Psoas muscle (tissue), 8 donors: ENCODE data around the gene WDSUB1. TPM values are rescaled to one million over a fixed set of nuclear protein-coding genes. Genes with fewer than 3 reads are reported as not detected.

Source experiments
- ATAC-seq, 4 donors: fragments of 200-7000 bp; cut with Tn5 transposase; one replicate each; pipeline ENCODE4 v1.9.1; 2020; ENCODE audit warnings: moderate library complexity in 3 of 4, mild to moderate bottlenecking in 2 of 4
- DNase-seq, 2 donors: peaks; one replicate each; pipeline ENCODE4 v3.0.0-alpha.2; 2020
- H3K27ac ChIP-seq: fragments of 200-600 bp; one replicate; pipeline ENCODE4 v1.8.0; 2022
- H3K27me3 ChIP-seq, 3 donors: fragments of 200-600 bp in 1 of 3; one replicate each; pipeline versions ENCODE4 v1.6.1 to v1.8.0; 2013 to 2022; ENCODE audit warnings: low read length in 2 of 3, mild to moderate bottlenecking in 2 of 3, moderate library complexity in 1 of 3; ENCODE audit not compliant: insufficient read depth in 3 of 3
- H3K36me3 ChIP-seq, 2 donors: fragments of 200-600 bp in 1 of 2; one replicate each; pipeline versions ENCODE4 v1.6.1 to v1.8.0; 2013 to 2022; ENCODE audit warnings: low read depth in 1 of 2, mild to moderate bottlenecking in 1 of 2, moderate library complexity in 1 of 2; ENCODE audit not compliant: insufficient read depth in 1 of 2
- H3K4me1 ChIP-seq: fragments of 200-600 bp; one replicate; pipeline ENCODE4 v1.8.0; 2022
- H3K4me3 ChIP-seq: fragments of 200-600 bp; one replicate; pipeline ENCODE4 v1.8.0; 2022; ENCODE audit warnings: mild to moderate bottlenecking
- H3K9me3 ChIP-seq: fragments of 200-600 bp; one replicate; pipeline ENCODE4 v1.8.0; 2022
- CTCF ChIP-seq: fragments of 200-600 bp; IDR thresholded peaks from one replicate; pipeline ENCODE4 v1.8.0; 2022; ENCODE audit warnings: antibody characterized with exemption
- WGBS, 3 donors: extraction: QIAGEN DNeasy Blood & Tissue Kit; methylation state at CpG; one replicate each; pipeline versions ENCODE4 v1.1.6 to v1.1.7; 2013; 5-methylcytosine and 5-hydroxymethylcytosine counted together
- intact Hi-C, 2 donors: fragments of 100-400 bp; cut with DNase I; formaldehyde crosslinking; loops; one replicate each; pipeline versions ENCODE4 v1.11.0 to v1.14.2; 2022
- polyA plus RNA-seq, 3 donors: library from polyadenylated mRNA; stranded (reverse); fragments of 200-250 nt; gene quantifications; one replicate each; pipeline ENCODE4 v1.2.3, GENCODE V29; 2013
- total RNA-seq, 4 donors: library from RNA; stranded (reverse); fragmentation: NEBNext Ultra II Directional in 2 of 4; extraction: Animal tissue kit (Norgen Biotek cat#: 25700) in 2 of 4; gene quantifications; one replicate each; pipeline versions ENCODE4 v1.2.1 to v1.2.4, GENCODE V29; 2021 to 2023
- donor health status: healthy with polysubstance abuse.
- donor health status: DM: no; HTN: no; CAD: no; lungs with moderate emphysema.
- donor health status: Bipolar disorder and iron deficiency.
- donor health status: healthy.
- donor health status: DM: yes; HTN: yes; CAD: no.
- donor health status: DM: no; HTN: no; CAD: no.
- donor health status: DM: no; HTN: no; CAD: no.
- donor health status: DM: yes; HTN: yes; CAD: no.

Gene WDSUB1
- total and polyA plus RNA-seq, 7 donors: 3.5 to 4.9 (median 4.4) TPM

GRCh38 chr2:159234868-159235267 lies 51.6 kb downstream of the WDSUB1 start:
- peaks cover 2 to 73% of the 10 kb centered on the region in 2 donors for H3K36me3 ChIP-seq
- H3K4me3 ChIP-seq: no peak overlapping the region
- intact Hi-C loops: no loop called here
- no peaks in the 10 kb centered on the region for H3K9me3 ChIP-seq
- DNase-seq: no peak
- ATAC-seq: no peak
- WGBS, 3 donors: 87 to 91% (median 88%) methylated on average over 6 of the region's 6 CpGs
- no peaks in the 10 kb centered on the region for H3K27me3 ChIP-seq
- H3K4me1 ChIP-seq: no peaks in the 10 kb centered on the region
- TF ChIP-seq CTCF: no peak
- no peak overlapping the region for H3K27ac ChIP-seq

- no peak overlapping the region for H3K27ac ChIP-seq
- H3K36me3 ChIP-seq: peaks cover 2 to 65% of the 10 kb centered on the region in 2 donors
- no peak for DNase-seq
- peaks cover 9% of the 10 kb centered on the region for H3K4me1 ChIP-seq
- no peak for TF ChIP-seq CTCF
- intact Hi-C loops: no loop called here
- no peaks in the 10 kb centered on the region for H3K27me3 ChIP-seq
- ATAC-seq: no peak
- H3K9me3 ChIP-seq: no peaks in the 10 kb centered on the region
- 35 to 37% (median 36%) methylated on average over 3 of the region's 3 CpGs for WGBS, 3 donors
- H3K4me3 ChIP-seq: no peak overlapping the region
Measured at GRCh38 chr2:159232456-159233170, 53.9 kb downstream of the WDSUB1 start.

- ATAC-seq (no peak), DNase-seq (no peak)
- peaks cover 9% of the 10 kb centered on the region for H3K4me1 ChIP-seq
- TF ChIP-seq CTCF: no peak
- H3K36me3 ChIP-seq: peaks cover 2 to 43% of the 10 kb centered on the region in 2 donors
- H3K4me3 ChIP-seq: no peak overlapping the region
- no peaks in the 10 kb centered on the region for H3K9me3 ChIP-seq
- no peak overlapping the region for H3K27ac ChIP-seq
- WGBS, 3 donors: 84 to 87% (median 84%) methylated on average over 19 of the region's 19 CpGs
- intact Hi-C loops: no loop called here
- no peaks in the 10 kb centered on the region for H3K27me3 ChIP-seq
Measured at GRCh38 chr2:159230145-159230877, 56.2 kb downstream of the WDSUB1 start.

- ATAC-seq (no peak), DNase-seq (no peak)
- Histone ChIP-seq H3K27me3 (no peaks in the 10 kb centered on the region), H3K27ac (no peak overlapping the region), H3K4me1 (peaks cover 9% of the 10 kb centered on the region), H3K4me3 (no peak overlapping the region), H3K9me3 (no peaks in the 10 kb centered on the region), H3K36me3 (peaks cover 2 to 36% of the 10 kb centered on the region in 2 donors)
- intact Hi-C loops: no loop called here
- TF ChIP-seq CTCF: no peak
- 79 to 87% (median 85%) methylated on average over 15 of the region's 15 CpGs for WGBS, 3 donors
Measured at GRCh38 chr2:159229476-159230144, 56.9 kb downstream of the WDSUB1 start.
